Panc1 (cell line): ENCODE data around the gene KCNN3.

Experiments
- CTCF ChIP-seq: fragments of 450-650 bp; IDR thresholded peaks from 2 replicates; pipeline ENCODE4 v1.5.1; 2017; ENCODE audit warnings: mild to moderate bottlenecking
- REST ChIP-seq, 2 experiments: IDR thresholded peaks; 2 replicates each; pipeline ENCODE4 v1.6.1; 2011 to 2012; ENCODE audit warnings: low read depth in 2 of 2, control low read depth in 1 of 2, low read length in 1 of 2, mild to moderate bottlenecking in 1 of 2, moderate library complexity in 1 of 2; ENCODE audit not compliant: insufficient read depth in 1 of 2
- TCF7L2 ChIP-seq: IDR thresholded peaks from 2 replicates; pipeline ENCODE4 v1.6.1; 2011; ENCODE audit warnings: mild to moderate bottlenecking, low read depth, low read length, inconsistent platforms

GRCh38 chr1:154686507-154686906 is 183.6 kb downstream of the KCNN3 start:
- TF ChIP-seq CTCF: no peak
- TF ChIP-seq REST (IDR thresholded peaks at IDR 0.05; ENCODE audit: insufficient read depth in 1 of 2, low read depth in 2 of 2, low read length in 1 of 2): no peak
- TF ChIP-seq TCF7L2: no peak
